ENCODE data around the gene UIMC1. TPM values are rescaled to one million over a fixed set of nuclear protein-coding genes. Genes with fewer than 3 reads are reported as not detected.
"Not testable (repeated sequence)": the region's sequence is repeated elsewhere in the genome, so short reads cannot be mapped to it uniquely, and the experiment has no call there.

Gene UIMC1
- polyA plus RNA-seq, 1 of the 3 experiments (the other 2 are of a cell fraction): 19.9 TPM

DNA sequence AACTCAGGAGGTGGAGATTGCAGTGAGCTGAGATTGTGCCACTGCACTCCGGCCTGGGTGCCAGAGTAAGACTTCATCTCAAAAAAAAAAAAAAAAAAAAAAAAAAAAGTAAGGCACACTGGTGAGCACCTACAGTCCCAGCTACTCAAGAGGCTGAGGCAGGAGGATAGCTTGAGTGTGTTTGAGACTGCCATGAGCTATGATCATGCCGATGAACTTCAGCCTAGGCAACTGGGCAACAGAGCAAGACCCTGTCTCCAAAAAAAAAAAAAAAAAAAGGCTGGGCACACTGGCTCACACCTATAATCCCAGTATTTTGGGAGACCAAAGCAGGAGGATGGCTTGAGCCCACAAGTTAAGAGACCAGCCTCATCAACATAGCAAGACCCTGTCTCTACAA lies 20.3 kb downstream of the UIMC1 start:
- DNase-seq: no peak
- WGBS (ENCODE audit: low lambda C conversion rate): 100% methylated on average over 2 of the region's 2 CpGs
- Histone ChIP-seq H3F3A (replicated peaks; ENCODE audit: insufficient read depth) (no peaks in the 10 kb centered on the region), H4K20me1 (ENCODE audit: insufficient read depth) (peaks cover 45% of the 10 kb centered on the region), H3K79me2 (ENCODE audit: insufficient read depth) (peaks cover 92% of the 10 kb centered on the region), H2AFZ (ENCODE audit: low read depth) (no peak overlapping the region), H3K27me3 (ENCODE audit: insufficient read depth) (no peaks in the 10 kb centered on the region), H3K9me3 (no peaks in the 10 kb centered on the region), H3K9ac (no peak overlapping the region), H3K9me2 (no peaks in the 10 kb centered on the region), H3K4me2 (no peak overlapping the region), H3K27ac (ENCODE audit: low read depth in 2 of 2, low read length in 1 of 2) (no peak overlapping the region), H3K4me1 (ENCODE audit: control insufficient read depth in 1 of 2, insufficient read depth in 2 of 2, low read depth in 1 of 2, low read length in 1 of 2) (no peaks in the 10 kb centered on the region), H3K4me3 (ENCODE audit: low read depth in 2 of 2, low read length in 1 of 2) (no peak overlapping the region), H3K36me3 (replicated peaks in 1 of 2; ENCODE audit: control insufficient read depth in 1 of 2, insufficient read depth in 2 of 2, low read length in 1 of 2) (peaks cover 7 to 30% of the 10 kb centered on the region in 2 experiments)
- ChIA-PET POLR2A (interaction anchor here (0.7 kb wide), 1 partner anchor 14 kb away, joined by 3 read pairs; no protein-coding TSS in a partner anchor), CTCF (interaction anchor here (1.2 to 1.3 kb wide), 2 partner anchors 17 to 246 kb away, joined by 3 to 4 read pairs; no protein-coding TSS in a partner anchor)
- TF ChIP-seq MEF2A (IDR thresholded peaks at IDR 0.05; ENCODE audit: borderline replicate concordance, low read depth): no peak
- no peak for TF ChIP-seq JUND (IDR thresholded peaks at IDR 0.05)

DNA sequence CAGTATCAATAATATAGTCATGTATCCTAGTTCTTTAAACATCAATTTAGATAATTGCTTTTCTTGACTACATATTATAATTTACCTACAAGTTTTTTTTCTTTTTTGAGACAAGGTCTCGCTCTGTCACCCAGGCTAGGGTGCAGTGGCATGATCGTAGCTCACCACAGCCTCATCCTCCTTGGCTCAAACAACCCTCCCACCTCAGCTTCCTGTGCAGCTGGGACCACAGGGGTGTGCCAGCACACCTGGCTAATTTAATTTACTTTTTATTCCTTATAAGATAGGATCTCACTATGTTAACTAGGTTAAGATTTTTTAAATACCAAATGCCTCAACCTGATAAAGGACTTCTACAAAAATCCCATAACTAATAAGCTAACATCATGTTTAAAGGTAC lies 21.1 kb downstream of the UIMC1 start:
- Histone ChIP-seq H3K4me3 (ENCODE audit: low read depth in 2 of 2, low read length in 1 of 2) (no peak overlapping the region), H3K36me3 (replicated peaks in 1 of 2; ENCODE audit: control insufficient read depth in 1 of 2, insufficient read depth in 2 of 2, low read length in 1 of 2) (peaks cover 7 to 37% of the 10 kb centered on the region in 2 experiments), H3F3A (replicated peaks; ENCODE audit: insufficient read depth) (no peaks in the 10 kb centered on the region), H3K9me2 (no peaks in the 10 kb centered on the region), H4K20me1 (ENCODE audit: insufficient read depth) (peaks cover 41% of the 10 kb centered on the region; the same call in 1 of the 2 replicates), H2AFZ (ENCODE audit: low read depth) (no peak overlapping the region), H3K4me2 (no peak overlapping the region), H3K27ac (ENCODE audit: low read depth in 2 of 2, low read length in 1 of 2) (no peak overlapping the region), H3K4me1 (ENCODE audit: control insufficient read depth in 1 of 2, insufficient read depth in 2 of 2, low read depth in 1 of 2, low read length in 1 of 2) (no peaks in the 10 kb centered on the region), H3K9ac (no peak overlapping the region), H3K9me3 (no peaks in the 10 kb centered on the region), H3K27me3 (ENCODE audit: insufficient read depth) (no peaks in the 10 kb centered on the region), H3K79me2 (ENCODE audit: insufficient read depth) (peaks cover 91% of the 10 kb centered on the region)
- TF ChIP-seq MXI1 (IDR thresholded peaks at IDR 0.05; ENCODE audit: low read depth, low read length) (no peak), RFX5 (IDR thresholded peaks at IDR 0.05; ENCODE audit: low read length) (no peak), SMC3 (IDR thresholded peaks at IDR 0.05; ENCODE audit: low read depth, low read length) (no peak), TEAD4 (IDR thresholded peaks at IDR 0.05; ENCODE audit: borderline replicate concordance, insufficient read depth) (no peak)
- TF ChIP-seq, protein P1, sequence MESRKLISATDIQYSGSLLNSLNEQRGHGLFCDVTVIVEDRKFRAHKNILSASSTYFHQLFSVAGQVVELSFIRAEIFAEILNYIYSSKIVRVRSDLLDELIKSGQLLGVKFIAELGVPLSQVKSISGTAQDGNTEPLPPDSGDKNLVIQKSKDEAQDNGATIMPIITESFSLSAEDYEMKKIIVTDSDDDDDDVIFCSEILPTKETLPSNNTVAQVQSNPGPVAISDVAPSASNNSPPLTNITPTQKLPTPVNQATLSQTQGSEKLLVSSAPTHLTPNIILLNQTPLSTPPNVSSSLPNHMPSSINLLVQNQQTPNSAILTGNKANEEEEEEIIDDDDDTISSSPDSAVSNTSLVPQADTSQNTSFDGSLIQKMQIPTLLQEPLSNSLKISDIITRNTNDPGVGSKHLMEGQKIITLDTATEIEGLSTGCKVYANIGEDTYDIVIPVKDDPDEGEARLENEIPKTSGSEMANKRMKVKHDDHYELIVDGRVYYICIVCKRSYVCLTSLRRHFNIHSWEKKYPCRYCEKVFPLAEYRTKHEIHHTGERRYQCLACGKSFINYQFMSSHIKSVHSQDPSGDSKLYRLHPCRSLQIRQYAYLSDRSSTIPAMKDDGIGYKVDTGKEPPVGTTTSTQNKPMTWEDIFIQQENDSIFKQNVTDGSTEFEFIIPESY (IDR thresholded peaks at IDR 0.05; ENCODE audit: borderline replicate concordance, low read depth): no peak
- TF ChIP-seq, protein P2, sequence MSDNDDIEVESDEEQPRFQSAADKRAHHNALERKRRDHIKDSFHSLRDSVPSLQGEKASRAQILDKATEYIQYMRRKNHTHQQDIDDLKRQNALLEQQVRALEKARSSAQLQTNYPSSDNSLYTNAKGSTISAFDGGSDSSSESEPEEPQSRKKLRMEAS (IDR thresholded peaks at IDR 0.05; ENCODE audit: low read depth): no peak
- TF ChIP-seq, protein P3, sequence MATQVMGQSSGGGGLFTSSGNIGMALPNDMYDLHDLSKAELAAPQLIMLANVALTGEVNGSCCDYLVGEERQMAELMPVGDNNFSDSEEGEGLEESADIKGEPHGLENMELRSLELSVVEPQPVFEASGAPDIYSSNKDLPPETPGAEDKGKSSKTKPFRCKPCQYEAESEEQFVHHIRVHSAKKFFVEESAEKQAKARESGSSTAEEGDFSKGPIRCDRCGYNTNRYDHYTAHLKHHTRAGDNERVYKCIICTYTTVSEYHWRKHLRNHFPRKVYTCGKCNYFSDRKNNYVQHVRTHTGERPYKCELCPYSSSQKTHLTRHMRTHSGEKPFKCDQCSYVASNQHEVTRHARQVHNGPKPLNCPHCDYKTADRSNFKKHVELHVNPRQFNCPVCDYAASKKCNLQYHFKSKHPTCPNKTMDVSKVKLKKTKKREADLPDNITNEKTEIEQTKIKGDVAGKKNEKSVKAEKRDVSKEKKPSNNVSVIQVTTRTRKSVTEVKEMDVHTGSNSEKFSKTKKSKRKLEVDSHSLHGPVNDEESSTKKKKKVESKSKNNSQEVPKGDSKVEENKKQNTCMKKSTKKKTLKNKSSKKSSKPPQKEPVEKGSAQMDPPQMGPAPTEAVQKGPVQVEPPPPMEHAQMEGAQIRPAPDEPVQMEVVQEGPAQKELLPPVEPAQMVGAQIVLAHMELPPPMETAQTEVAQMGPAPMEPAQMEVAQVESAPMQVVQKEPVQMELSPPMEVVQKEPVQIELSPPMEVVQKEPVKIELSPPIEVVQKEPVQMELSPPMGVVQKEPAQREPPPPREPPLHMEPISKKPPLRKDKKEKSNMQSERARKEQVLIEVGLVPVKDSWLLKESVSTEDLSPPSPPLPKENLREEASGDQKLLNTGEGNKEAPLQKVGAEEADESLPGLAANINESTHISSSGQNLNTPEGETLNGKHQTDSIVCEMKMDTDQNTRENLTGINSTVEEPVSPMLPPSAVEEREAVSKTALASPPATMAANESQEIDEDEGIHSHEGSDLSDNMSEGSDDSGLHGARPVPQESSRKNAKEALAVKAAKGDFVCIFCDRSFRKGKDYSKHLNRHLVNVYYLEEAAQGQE (IDR thresholded peaks at IDR 0.05; ENCODE audit: low read depth, low read length): no peak
- no peak for DNase-seq
- CTCF ChIA-PET: interaction anchor here (1.2 kb wide), 1 partner anchor 16 kb away, joined by 3 read pairs; no protein-coding TSS in a partner anchor
- POLR2A ChIA-PET: interaction anchor here (0.7 kb wide), 1 partner anchor 14 kb away, joined by 3 read pairs; no protein-coding TSS in a partner anchor
- 92% methylated on average over 2 of the region's 2 CpGs for WGBS (ENCODE audit: low lambda C conversion rate)

DNA sequence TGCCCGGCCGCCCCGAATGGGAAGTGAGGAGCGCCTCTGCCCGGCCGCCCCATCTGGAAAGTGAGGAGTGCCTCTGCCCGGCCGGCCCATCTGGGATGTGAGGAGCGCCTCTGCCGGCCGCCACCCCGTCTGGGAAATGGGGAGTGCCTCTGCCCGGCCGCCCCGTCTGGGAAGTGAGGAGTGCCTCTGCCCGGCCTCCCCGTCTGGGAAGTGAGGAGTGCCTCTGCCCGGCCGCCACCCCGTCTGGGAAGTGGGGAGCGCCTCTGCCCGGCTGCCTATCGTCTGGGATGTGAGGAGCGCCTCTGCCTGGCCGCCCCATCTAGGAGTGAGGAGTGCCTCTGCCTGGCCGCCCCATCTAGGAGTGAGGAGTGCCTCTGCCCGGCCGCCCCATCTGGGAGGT lies 22.4 kb downstream of the UIMC1 start:
- H3K9me2 ChIP-seq; H3K9me3 ChIP-seq; POLR2A ChIA-PET; H3K27me3 ChIP-seq (ENCODE audit: insufficient read depth); H3K4me2 ChIP-seq; H3F3A ChIP-seq (replicated peaks; ENCODE audit: insufficient read depth); H2AFZ ChIP-seq (ENCODE audit: low read depth); H3K9ac ChIP-seq; CTCF ChIA-PET; DNase-seq; H3K27ac ChIP-seq (ENCODE audit: low read depth in 2 of 2, low read length in 1 of 2); H3K4me1 ChIP-seq (ENCODE audit: control insufficient read depth in 1 of 2, insufficient read depth in 2 of 2, low read depth in 1 of 2, low read length in 1 of 2); H3K4me3 ChIP-seq (ENCODE audit: low read depth in 2 of 2, low read length in 1 of 2): not testable (repeated sequence)
- H3K79me2 ChIP-seq (ENCODE audit: insufficient read depth): peaks cover 88% of the 10 kb centered on the region
- 98% methylated on average over 6 of the region's 28 CpGs for WGBS (ENCODE audit: low lambda C conversion rate)
- peaks cover 32% of the 10 kb centered on the region; the same call in 1 of the 2 replicates for H4K20me1 ChIP-seq (ENCODE audit: insufficient read depth)
- peaks cover 18 to 46% of the 10 kb centered on the region in 2 experiments for H3K36me3 ChIP-seq (replicated peaks in 1 of 2; ENCODE audit: control insufficient read depth in 1 of 2, insufficient read depth in 2 of 2, low read length in 1 of 2)

DNA sequence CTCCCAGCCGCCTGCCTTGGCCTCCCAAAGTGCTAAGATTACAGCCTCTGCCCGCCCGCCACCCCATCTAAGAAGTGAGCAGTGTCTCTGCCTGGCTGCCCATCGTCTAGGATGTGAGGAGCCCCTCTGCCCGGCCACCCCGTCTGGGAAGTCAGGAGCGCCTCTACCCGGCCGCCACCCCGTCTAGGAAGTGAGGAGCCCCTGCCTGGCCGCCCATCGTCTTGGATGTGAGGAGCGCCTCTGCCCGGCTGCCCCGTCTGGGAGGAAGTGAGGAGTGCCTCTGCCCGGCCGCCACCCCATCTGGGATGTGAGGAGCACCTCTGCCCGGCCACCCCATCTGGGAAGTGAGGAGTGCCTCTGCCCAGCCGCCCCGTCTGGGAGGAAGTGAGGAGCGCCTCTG lies 23.0 kb downstream of the UIMC1 start:
- Histone ChIP-seq H3K36me3 (replicated peaks in 1 of 2; ENCODE audit: control insufficient read depth in 1 of 2, insufficient read depth in 2 of 2, low read length in 1 of 2) (peaks cover 22 to 51% of the 10 kb centered on the region in 2 experiments), H3K79me2 (ENCODE audit: insufficient read depth) (peaks cover 88% of the 10 kb centered on the region), H4K20me1 (ENCODE audit: insufficient read depth) (peaks cover 26% of the 10 kb centered on the region; the same call in 1 of the 2 replicates)

More for the DNA sequence above, 23.0 kb downstream of the UIMC1 start:
- POLR2A ChIA-PET; H3K4me2 ChIP-seq; DNase-seq; H3F3A ChIP-seq (replicated peaks; ENCODE audit: insufficient read depth); H3K4me3 ChIP-seq (ENCODE audit: low read depth in 2 of 2, low read length in 1 of 2); H3K4me1 ChIP-seq (ENCODE audit: control insufficient read depth in 1 of 2, insufficient read depth in 2 of 2, low read depth in 1 of 2, low read length in 1 of 2); H3K9ac ChIP-seq; H3K27me3 ChIP-seq (ENCODE audit: insufficient read depth); CTCF ChIA-PET; H3K9me3 ChIP-seq; H3K9me2 ChIP-seq; H3K27ac ChIP-seq (ENCODE audit: low read depth in 2 of 2, low read length in 1 of 2); H2AFZ ChIP-seq (ENCODE audit: low read depth): not testable (repeated sequence)
- 100% methylated on average over 3 of the region's 21 CpGs for WGBS (ENCODE audit: low lambda C conversion rate)
